ENCODE measurements around the gene BLM.

Gene BLM

DNA sequence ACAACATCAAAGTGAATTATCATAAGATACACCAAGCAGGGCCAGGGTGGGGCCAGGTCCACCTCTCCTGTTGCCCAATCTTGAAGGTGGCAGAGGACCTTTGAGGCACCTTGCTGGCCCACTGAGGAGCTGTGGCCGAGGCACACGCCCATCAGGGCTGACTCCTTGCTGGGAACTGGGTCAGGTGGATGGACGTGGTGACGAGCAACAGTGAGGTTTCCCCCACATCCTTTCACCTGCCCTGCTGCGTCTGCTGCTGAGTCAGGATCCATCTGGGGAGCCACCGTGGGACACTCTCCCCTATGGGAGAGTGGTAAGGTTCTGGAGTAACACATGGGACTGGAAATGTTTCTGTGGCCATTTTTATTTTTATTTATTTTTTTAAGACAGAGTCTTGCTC is 134.0 kb downstream of the BLM start:
- DNase-seq (ENCODE audit: extremely low spot score), result no peak
- ChIA-PET POLR2A (no interaction called here), CTCF (interaction anchor here (0.7 kb wide), 1 partner anchor 49 kb away, joined by 3 read pairs; no protein-coding TSS in a partner anchor)
- TF ChIP-seq PKNOX1 (IDR thresholded peaks at IDR 0.05), result no peak
- no peak for TF ChIP-seq FOXM1 (IDR thresholded peaks at IDR 0.05; ENCODE audit: borderline replicate concordance)
- TF ChIP-seq CTBP1 (IDR thresholded peaks at IDR 0.05; ENCODE audit: borderline replicate concordance), result no peak
- TF ChIP-seq LEF1 (IDR thresholded peaks at IDR 0.05; ENCODE audit: borderline replicate concordance), result no peak
- no peak for TF ChIP-seq ARNT (IDR thresholded peaks at IDR 0.05)
- TF ChIP-seq ZNF384 (IDR thresholded peaks at IDR 0.05), result no peak
- TF ChIP-seq FOXA1 (IDR thresholded peaks at IDR 0.05), result no peak
- no peak for TF ChIP-seq TARDBP (IDR thresholded peaks at IDR 0.05)
- TF ChIP-seq SP1 (IDR thresholded peaks at IDR 0.05), result no peak
- TF ChIP-seq NFRKB (IDR thresholded peaks at IDR 0.05), result no peak
- no peak for TF ChIP-seq SUZ12 (IDR thresholded peaks at IDR 0.05)
- no peak for TF ChIP-seq ELF4 (IDR thresholded peaks at IDR 0.05)

GRCh38 chr15:90851940-90852339 is 134.8 kb downstream of the BLM start:
- ChIA-PET CTCF (no interaction called here), POLR2A (no interaction called here)
- no peak for DNase-seq (ENCODE audit: extremely low spot score)
- TF ChIP-seq ZNF384 (IDR thresholded peaks at IDR 0.05) (no peak), FOXM1 (IDR thresholded peaks at IDR 0.05; ENCODE audit: borderline replicate concordance) (no peak), SP1 (IDR thresholded peaks at IDR 0.05) (no peak), HDGF (IDR thresholded peaks at IDR 0.05; ENCODE audit: borderline replicate concordance) (no peak), FOXA1 (IDR thresholded peaks at IDR 0.05) (no peak), ELF4 (IDR thresholded peaks at IDR 0.05) (no peak), SUZ12 (IDR thresholded peaks at IDR 0.05) (no peak), NFRKB (IDR thresholded peaks at IDR 0.05) (no peak), PKNOX1 (IDR thresholded peaks at IDR 0.05) (no peak), TARDBP (IDR thresholded peaks at IDR 0.05) (no peak), CTBP1 (IDR thresholded peaks at IDR 0.05; ENCODE audit: borderline replicate concordance) (no peak), BHLHE40 (IDR thresholded peaks at IDR 0.05; ENCODE audit: borderline replicate concordance) (no peak), LEF1 (IDR thresholded peaks at IDR 0.05; ENCODE audit: borderline replicate concordance) (no peak), FOXK2 (IDR thresholded peaks at IDR 0.05) (no peak), L3MBTL2 (conservative IDR thresholded peaks at IDR 0.05) (no peak), ARNT (IDR thresholded peaks at IDR 0.05) (no peak)

DNA sequence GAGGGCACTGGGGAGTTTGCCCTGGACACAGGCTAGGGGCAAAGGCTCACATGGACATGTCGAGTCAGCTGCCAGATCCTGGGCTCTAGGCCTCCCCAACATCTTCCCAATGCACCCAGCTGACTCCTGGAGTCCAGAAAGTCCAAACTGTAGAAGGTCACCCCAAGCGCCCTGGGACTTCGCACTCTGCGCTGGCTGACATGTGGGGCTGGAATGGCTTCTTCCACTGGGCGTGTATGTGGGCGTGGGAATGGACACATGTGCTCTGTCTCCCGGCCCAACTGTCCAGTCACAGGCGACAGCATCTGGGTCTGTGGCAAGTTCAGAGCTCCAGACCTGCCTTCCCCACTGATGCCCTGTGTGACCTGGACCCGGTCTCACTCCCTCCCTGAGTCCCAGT is 138.0 kb downstream of the BLM start:
- no peak for TF ChIP-seq FOXM1 (IDR thresholded peaks at IDR 0.05; ENCODE audit: borderline replicate concordance)
- no peak for TF ChIP-seq HDGF (IDR thresholded peaks at IDR 0.05; ENCODE audit: borderline replicate concordance)
- TF ChIP-seq TARDBP (IDR thresholded peaks at IDR 0.05), result no peak
- TF ChIP-seq L3MBTL2 (conservative IDR thresholded peaks at IDR 0.05), result no peak
- no peak for TF ChIP-seq BHLHE40 (IDR thresholded peaks at IDR 0.05; ENCODE audit: borderline replicate concordance)
- no peak for TF ChIP-seq LEF1 (IDR thresholded peaks at IDR 0.05; ENCODE audit: borderline replicate concordance)
- TF ChIP-seq SUZ12 (IDR thresholded peaks at IDR 0.05), result no peak
- TF ChIP-seq FOXA1 (IDR thresholded peaks at IDR 0.05), result no peak
- TF ChIP-seq PKNOX1 (IDR thresholded peaks at IDR 0.05), result no peak
- TF ChIP-seq ELF4 (IDR thresholded peaks at IDR 0.05), result no peak
- no peak for TF ChIP-seq NFRKB (IDR thresholded peaks at IDR 0.05)
- TF ChIP-seq SP1 (IDR thresholded peaks at IDR 0.05), result no peak
- no peak for TF ChIP-seq ZNF384 (IDR thresholded peaks at IDR 0.05)
- no peak for TF ChIP-seq ARNT (IDR thresholded peaks at IDR 0.05)
- no peak for TF ChIP-seq FOXK2 (IDR thresholded peaks at IDR 0.05)
- TF ChIP-seq CTBP1 (IDR thresholded peaks at IDR 0.05; ENCODE audit: borderline replicate concordance), result no peak
- ChIA-PET POLR2A (no interaction called here), CTCF (no interaction called here)
- DNase-seq (ENCODE audit: extremely low spot score), result no peak

DNA sequence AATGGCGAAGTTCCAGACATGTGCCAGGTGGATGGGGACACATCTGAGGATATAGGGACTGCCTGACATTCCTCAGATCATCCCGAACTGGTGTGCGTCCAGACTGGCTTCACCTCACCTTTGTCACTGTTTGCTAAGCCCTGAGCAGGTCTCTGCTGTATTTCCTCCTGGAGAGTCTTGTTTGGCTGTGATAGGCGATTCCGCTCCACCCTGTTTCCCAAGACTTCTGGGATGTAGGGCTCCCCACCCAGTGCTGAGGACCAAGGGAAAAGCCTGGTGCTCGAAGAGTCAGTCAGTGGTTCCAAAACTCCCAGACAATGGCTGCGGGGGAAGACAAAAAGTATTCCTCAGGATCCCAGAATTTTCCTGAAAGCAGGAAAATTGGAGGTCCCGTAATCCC is 140.2 kb downstream of the BLM start:
- CTCF ChIA-PET, result no interaction called here
- TF ChIP-seq BHLHE40 (IDR thresholded peaks at IDR 0.05; ENCODE audit: borderline replicate concordance) (no peak), PKNOX1 (IDR thresholded peaks at IDR 0.05) (no peak), ARNT (IDR thresholded peaks at IDR 0.05) (no peak), TARDBP (IDR thresholded peaks at IDR 0.05) (no peak), FOXM1 (IDR thresholded peaks at IDR 0.05; ENCODE audit: borderline replicate concordance) (no peak), SP1 (IDR thresholded peaks at IDR 0.05) (no peak), FOXK2 (IDR thresholded peaks at IDR 0.05) (no peak), CTBP1 (IDR thresholded peaks at IDR 0.05; ENCODE audit: borderline replicate concordance) (no peak), FOXA1 (IDR thresholded peaks at IDR 0.05) (no peak), LEF1 (IDR thresholded peaks at IDR 0.05; ENCODE audit: borderline replicate concordance) (no peak), NFRKB (IDR thresholded peaks at IDR 0.05) (no peak), ZNF384 (IDR thresholded peaks at IDR 0.05) (no peak), HDGF (IDR thresholded peaks at IDR 0.05; ENCODE audit: borderline replicate concordance) (no peak)
- POLR2A ChIA-PET, result no interaction called here
- DNase-seq (ENCODE audit: extremely low spot score), result no peak

DNA sequence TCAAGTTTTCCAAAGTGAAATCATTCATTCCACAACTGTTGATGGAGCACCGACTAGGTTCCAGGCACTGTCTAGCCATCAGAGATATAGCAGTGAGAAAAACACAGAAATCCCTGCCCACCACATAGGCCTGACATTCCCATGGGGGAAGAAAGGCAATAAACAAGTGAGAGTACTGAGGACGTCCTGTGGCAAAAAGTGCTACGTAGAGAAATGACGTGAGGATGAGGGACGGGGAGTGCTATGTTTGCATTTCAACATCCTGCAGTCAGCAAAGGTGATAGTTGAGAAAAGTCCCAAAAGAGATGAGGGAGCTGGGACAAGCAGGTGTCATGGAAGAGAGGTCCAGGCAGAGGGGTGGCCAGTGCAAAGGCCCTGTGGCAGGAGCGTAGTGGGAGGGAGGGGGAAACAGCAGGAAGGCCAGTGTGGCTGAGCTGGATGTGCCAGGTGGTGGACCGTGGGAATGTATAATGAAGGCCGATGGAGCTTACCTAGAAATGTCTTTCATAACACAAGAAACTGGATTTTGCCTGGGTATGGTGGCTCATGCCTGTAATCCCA is 140.8 kb downstream of the BLM start:
- POLR2A ChIA-PET, result no interaction called here
- no peak for TF ChIP-seq ELF4 (IDR thresholded peaks at IDR 0.05)
- no peak for TF ChIP-seq SUZ12 (IDR thresholded peaks at IDR 0.05)
- no peak for TF ChIP-seq FOXM1 (IDR thresholded peaks at IDR 0.05; ENCODE audit: borderline replicate concordance)
- no peak for TF ChIP-seq LEF1 (IDR thresholded peaks at IDR 0.05; ENCODE audit: borderline replicate concordance)
- TF ChIP-seq ARNT (IDR thresholded peaks at IDR 0.05), result no peak
- TF ChIP-seq SP1 (IDR thresholded peaks at IDR 0.05), result no peak
- no peak for TF ChIP-seq CTBP1 (IDR thresholded peaks at IDR 0.05; ENCODE audit: borderline replicate concordance)
- TF ChIP-seq PKNOX1 (IDR thresholded peaks at IDR 0.05), result no peak
- DNase-seq (ENCODE audit: extremely low spot score), result no peak
- CTCF ChIA-PET, result no interaction called here
